ENCODE results near the gene PTGES3L. TPM values are rescaled to one million over a fixed set of nuclear protein-coding genes. Genes with fewer than 3 reads are reported as not detected.

PTGES3L gene
- polyA plus RNA-seq, 1 of the 3 experiments (the other 2 are of a cell fraction) = 1.4 TPM

DNA sequence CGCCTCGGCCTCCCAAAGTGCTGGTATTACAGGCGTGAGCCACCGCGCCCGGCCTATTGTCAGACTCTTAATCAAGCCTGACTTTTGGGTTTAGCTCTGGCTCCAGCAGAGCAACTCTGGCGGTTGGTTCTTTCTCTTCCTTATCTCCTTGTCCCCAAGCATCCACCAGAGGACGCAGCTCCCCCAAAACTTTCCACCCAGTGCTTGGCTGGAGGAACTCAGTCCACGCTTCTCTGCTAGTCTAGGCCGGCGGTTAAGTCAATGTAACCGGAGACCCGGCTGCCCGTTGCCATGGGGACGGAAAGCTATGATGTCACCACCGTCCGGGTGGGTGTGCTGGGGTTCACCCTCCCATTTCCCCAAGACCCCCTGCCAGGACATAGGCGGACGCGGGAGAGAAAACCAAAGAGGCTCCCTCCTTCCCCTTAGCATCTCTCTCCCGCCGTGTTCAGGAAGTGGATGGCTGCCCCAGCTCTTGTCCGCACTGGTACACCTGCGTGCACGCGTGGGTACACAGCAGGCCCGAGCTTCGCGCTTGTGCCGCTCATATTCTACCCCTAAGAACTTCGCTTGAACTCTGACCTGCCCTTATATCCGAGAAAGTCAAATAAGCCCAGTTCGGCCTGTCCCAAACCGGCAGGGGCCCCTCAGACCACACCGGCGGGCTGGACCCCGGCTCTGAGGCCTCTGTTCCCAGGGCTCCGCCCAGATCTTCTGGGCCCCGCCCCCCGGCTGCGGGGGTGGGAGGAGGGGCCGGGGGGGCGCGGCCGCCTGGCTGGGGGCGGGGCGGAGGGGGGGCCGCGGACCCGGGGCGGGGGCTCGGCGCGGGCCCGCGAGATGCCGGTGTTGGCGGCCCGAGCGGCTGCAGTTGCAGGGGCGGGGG, 44.8 kb upstream of the PTGES3L start, which contains the start of gene RND2:
Gene RND2, plus strand, starts transcription at position 825 of the 883 bp plus-strand sequence. CDS start 117 bp downstream, outside the sequence.
- H3K36me3 ChIP-seq (replicated peaks in 1 of 2; ENCODE audit: control insufficient read depth in 1 of 2, insufficient read depth in 2 of 2, low read length in 1 of 2) = no peaks in the 10 kb centered on the region
- POLR2A ChIA-PET = interaction anchor here (0.8 to 2.0 kb wide), 10 partner anchors 10 to 343 kb away, joined by 3 to 20 read pairs (median 9); partner anchors contain the start of genes BRCA1, NBR1 and RPL27
- no peaks in the 10 kb centered on the region for H3K27me3 ChIP-seq (ENCODE audit: insufficient read depth)
- H3K9me2 ChIP-seq = no peaks in the 10 kb centered on the region
- H3K4me3 ChIP-seq (ENCODE audit: low read depth in 2 of 2, low read length in 1 of 2) = peak within 1 kb of the TSS; percentile 63 to 81
- CTCF ChIA-PET = interaction anchor here (0.6 to 2.3 kb wide), 27 partner anchors 9 to 459 kb away, joined by 3 to 17 read pairs (median 4); partner anchors contain the start of genes DHX8, IFI35 and RPL27
- peak within 1 kb of the TSS; percentile 68 to 86 for H3K27ac ChIP-seq (ENCODE audit: low read depth in 2 of 2, low read length in 1 of 2)
- peaks cover 0 to 13% of the 10 kb centered on the region in 2 experiments; a peak in 1 of 4 replicates for H3K4me1 ChIP-seq (ENCODE audit: control insufficient read depth in 1 of 2, insufficient read depth in 2 of 2, low read depth in 1 of 2, low read length in 1 of 2)
- H2AFZ ChIP-seq (ENCODE audit: low read depth) = peak within 1 kb of the TSS; percentile 99
- no peaks in the 10 kb centered on the region for H3K9me3 ChIP-seq
- DNase-seq = peak; percentile 98
- 9% methylated on average over 41 of the region's 61 CpGs for WGBS (ENCODE audit: low lambda C conversion rate)
- H3F3A ChIP-seq (replicated peaks; ENCODE audit: insufficient read depth) = peaks cover 6% of the 10 kb centered on the region
- no peaks in the 10 kb centered on the region for H4K20me1 ChIP-seq (ENCODE audit: insufficient read depth)
- peak within 1 kb of the TSS; percentile 76 for H3K9ac ChIP-seq
- H3K4me2 ChIP-seq = peak within 1 kb of the TSS; percentile 90
- peaks cover 23% of the 10 kb centered on the region for H3K79me2 ChIP-seq (ENCODE audit: insufficient read depth)
- TF ChIP-seq EZH2phosphoT487 (IDR thresholded peaks at IDR 0.05; ENCODE audit: borderline replicate concordance, low read depth) (no peak), RCOR1 (IDR thresholded peaks at IDR 0.05; ENCODE audit: low read length) (peak; percentile 74), RFX5 (IDR thresholded peaks at IDR 0.05; ENCODE audit: low read length) (no peak), MXI1 (IDR thresholded peaks at IDR 0.05; ENCODE audit: low read depth, low read length) (peak; percentile 97), EP300 (IDR thresholded peaks at IDR 0.05; ENCODE audit: borderline replicate concordance in 1 of 2, low read depth in 1 of 2, low read length in 1 of 2) (no peak), TEAD4 (IDR thresholded peaks at IDR 0.05; ENCODE audit: borderline replicate concordance, insufficient read depth) (no peak), NFIC (IDR thresholded peaks at IDR 0.05; ENCODE audit: borderline replicate concordance) (no peak), FOSL2 (IDR thresholded peaks at IDR 0.05; ENCODE audit: borderline replicate concordance, low read depth) (no peak), GABPA (IDR thresholded peaks at IDR 0.05; ENCODE audit: low read depth) (no peak), MEF2A (IDR thresholded peaks at IDR 0.05; ENCODE audit: borderline replicate concordance, low read depth) (no peak), SMC3 (IDR thresholded peaks at IDR 0.05; ENCODE audit: low read depth, low read length) (peak; percentile 91), SIN3A (IDR thresholded peaks at IDR 0.05; ENCODE audit: borderline replicate concordance, low read depth, low read length) (peak; percentile 76; the same call in 1 of the 2 replicates), GATA2 (CRISPR knock-in tag; IDR thresholded peaks at IDR 0.05) (peak; percentile 15; the same call in 1 of the 2 replicates), NRF1 (IDR thresholded peaks at IDR 0.05; ENCODE audit: low read depth, low read length) (no peak), POLR2AphosphoS5 (IDR thresholded peaks at IDR 0.05; ENCODE audit: low read depth, low read length) (peak; percentile 3; the same call in 1 of the 2 replicates), FOXM1 (IDR thresholded peaks at IDR 0.05; ENCODE audit: low read depth) (no peak), CHD2 (IDR thresholded peaks at IDR 0.05; ENCODE audit: low read length, partially characterized antibody) (peak; percentile 71), RAD21 (IDR thresholded peaks at IDR 0.05; ENCODE audit: low read length) (peak; percentile 85)
- TF ChIP-seq, protein P1, sequence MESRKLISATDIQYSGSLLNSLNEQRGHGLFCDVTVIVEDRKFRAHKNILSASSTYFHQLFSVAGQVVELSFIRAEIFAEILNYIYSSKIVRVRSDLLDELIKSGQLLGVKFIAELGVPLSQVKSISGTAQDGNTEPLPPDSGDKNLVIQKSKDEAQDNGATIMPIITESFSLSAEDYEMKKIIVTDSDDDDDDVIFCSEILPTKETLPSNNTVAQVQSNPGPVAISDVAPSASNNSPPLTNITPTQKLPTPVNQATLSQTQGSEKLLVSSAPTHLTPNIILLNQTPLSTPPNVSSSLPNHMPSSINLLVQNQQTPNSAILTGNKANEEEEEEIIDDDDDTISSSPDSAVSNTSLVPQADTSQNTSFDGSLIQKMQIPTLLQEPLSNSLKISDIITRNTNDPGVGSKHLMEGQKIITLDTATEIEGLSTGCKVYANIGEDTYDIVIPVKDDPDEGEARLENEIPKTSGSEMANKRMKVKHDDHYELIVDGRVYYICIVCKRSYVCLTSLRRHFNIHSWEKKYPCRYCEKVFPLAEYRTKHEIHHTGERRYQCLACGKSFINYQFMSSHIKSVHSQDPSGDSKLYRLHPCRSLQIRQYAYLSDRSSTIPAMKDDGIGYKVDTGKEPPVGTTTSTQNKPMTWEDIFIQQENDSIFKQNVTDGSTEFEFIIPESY (IDR thresholded peaks at IDR 0.05; ENCODE audit: borderline replicate concordance, low read depth) = no peak
- TF ChIP-seq, protein P2, sequence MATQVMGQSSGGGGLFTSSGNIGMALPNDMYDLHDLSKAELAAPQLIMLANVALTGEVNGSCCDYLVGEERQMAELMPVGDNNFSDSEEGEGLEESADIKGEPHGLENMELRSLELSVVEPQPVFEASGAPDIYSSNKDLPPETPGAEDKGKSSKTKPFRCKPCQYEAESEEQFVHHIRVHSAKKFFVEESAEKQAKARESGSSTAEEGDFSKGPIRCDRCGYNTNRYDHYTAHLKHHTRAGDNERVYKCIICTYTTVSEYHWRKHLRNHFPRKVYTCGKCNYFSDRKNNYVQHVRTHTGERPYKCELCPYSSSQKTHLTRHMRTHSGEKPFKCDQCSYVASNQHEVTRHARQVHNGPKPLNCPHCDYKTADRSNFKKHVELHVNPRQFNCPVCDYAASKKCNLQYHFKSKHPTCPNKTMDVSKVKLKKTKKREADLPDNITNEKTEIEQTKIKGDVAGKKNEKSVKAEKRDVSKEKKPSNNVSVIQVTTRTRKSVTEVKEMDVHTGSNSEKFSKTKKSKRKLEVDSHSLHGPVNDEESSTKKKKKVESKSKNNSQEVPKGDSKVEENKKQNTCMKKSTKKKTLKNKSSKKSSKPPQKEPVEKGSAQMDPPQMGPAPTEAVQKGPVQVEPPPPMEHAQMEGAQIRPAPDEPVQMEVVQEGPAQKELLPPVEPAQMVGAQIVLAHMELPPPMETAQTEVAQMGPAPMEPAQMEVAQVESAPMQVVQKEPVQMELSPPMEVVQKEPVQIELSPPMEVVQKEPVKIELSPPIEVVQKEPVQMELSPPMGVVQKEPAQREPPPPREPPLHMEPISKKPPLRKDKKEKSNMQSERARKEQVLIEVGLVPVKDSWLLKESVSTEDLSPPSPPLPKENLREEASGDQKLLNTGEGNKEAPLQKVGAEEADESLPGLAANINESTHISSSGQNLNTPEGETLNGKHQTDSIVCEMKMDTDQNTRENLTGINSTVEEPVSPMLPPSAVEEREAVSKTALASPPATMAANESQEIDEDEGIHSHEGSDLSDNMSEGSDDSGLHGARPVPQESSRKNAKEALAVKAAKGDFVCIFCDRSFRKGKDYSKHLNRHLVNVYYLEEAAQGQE (IDR thresholded peaks at IDR 0.05; ENCODE audit: low read depth, low read length) = 0 out of 2 replicates have a peak, but pooled peaks have one; percentile 22
- TF ChIP-seq, protein P3, sequence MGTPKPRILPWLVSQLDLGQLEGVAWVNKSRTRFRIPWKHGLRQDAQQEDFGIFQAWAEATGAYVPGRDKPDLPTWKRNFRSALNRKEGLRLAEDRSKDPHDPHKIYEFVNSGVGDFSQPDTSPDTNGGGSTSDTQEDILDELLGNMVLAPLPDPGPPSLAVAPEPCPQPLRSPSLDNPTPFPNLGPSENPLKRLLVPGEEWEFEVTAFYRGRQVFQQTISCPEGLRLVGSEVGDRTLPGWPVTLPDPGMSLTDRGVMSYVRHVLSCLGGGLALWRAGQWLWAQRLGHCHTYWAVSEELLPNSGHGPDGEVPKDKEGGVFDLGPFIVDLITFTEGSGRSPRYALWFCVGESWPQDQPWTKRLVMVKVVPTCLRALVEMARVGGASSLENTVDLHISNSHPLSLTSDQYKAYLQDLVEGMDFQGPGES (IDR thresholded peaks at IDR 0.05; ENCODE audit: low read depth, low read length) = no peak
- TF ChIP-seq, protein P4, sequence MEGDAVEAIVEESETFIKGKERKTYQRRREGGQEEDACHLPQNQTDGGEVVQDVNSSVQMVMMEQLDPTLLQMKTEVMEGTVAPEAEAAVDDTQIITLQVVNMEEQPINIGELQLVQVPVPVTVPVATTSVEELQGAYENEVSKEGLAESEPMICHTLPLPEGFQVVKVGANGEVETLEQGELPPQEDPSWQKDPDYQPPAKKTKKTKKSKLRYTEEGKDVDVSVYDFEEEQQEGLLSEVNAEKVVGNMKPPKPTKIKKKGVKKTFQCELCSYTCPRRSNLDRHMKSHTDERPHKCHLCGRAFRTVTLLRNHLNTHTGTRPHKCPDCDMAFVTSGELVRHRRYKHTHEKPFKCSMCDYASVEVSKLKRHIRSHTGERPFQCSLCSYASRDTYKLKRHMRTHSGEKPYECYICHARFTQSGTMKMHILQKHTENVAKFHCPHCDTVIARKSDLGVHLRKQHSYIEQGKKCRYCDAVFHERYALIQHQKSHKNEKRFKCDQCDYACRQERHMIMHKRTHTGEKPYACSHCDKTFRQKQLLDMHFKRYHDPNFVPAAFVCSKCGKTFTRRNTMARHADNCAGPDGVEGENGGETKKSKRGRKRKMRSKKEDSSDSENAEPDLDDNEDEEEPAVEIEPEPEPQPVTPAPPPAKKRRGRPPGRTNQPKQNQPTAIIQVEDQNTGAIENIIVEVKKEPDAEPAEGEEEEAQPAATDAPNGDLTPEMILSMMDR (IDR thresholded peaks at IDR 0.05) = peak; percentile 81
- TF ChIP-seq, protein P5, sequence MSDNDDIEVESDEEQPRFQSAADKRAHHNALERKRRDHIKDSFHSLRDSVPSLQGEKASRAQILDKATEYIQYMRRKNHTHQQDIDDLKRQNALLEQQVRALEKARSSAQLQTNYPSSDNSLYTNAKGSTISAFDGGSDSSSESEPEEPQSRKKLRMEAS (IDR thresholded peaks at IDR 0.05; ENCODE audit: low read depth) = peak; percentile 56
